K562 (cell line): ENCODE results near the gene IRAK2. TPM values are rescaled to one million over a fixed set of nuclear protein-coding genes. Genes with fewer than 3 reads are reported as not detected.

Experiments used
- CAMTA2 ChIP-seq: fragments of 250-450 bp; sonication (Bioruptor Pico); conservative IDR thresholded peaks from 2 replicates; pipeline ENCODE4 v1.5.1; 2022
- FOXK2 ChIP-seq, 2 experiments: fragments of 450-650 bp; IDR thresholded peaks in 1 of 2; conservative IDR thresholded peaks in 1 of 2; 2 replicates each; pipeline ENCODE4 v1.6.1; 2016; ENCODE audit warnings: low read depth in 2 of 2, mild to moderate bottlenecking in 1 of 2
- HDGF ChIP-seq: fragments of 450-650 bp; IDR thresholded peaks from 2 replicates; pipeline ENCODE4 v1.6.1; 2016
- MBD1 ChIP-seq: fragments of 250-450 bp; sonication (Bioruptor Pico); IDR thresholded peaks from 2 replicates; pipeline ENCODE4 v1.8.0; 2022; ENCODE audit warnings: inconsistent platforms
- RAD51 ChIP-seq: fragments of 450-650 bp; IDR thresholded peaks from 2 replicates; pipeline ENCODE4 v1.7.1; 2016; ENCODE audit warnings: low read depth, mild to moderate bottlenecking, borderline replicate concordance
- SMAD4 ChIP-seq: fragments of 250-450 bp; sonication (Bioruptor Pico); conservative IDR thresholded peaks from 2 replicates; pipeline ENCODE4 v1.8.0; 2021; ENCODE audit warnings: inconsistent platforms, mild to moderate bottlenecking, moderate library complexity
- SMARCA4 ChIP-seq: fragments of 450-650 bp; IDR thresholded peaks from 2 replicates; pipeline ENCODE4 v1.6.1; 2016
- TCF15 ChIP-seq: fragments of 250-450 bp; sonication (Bioruptor Pico); IDR thresholded peaks from 2 replicates; pipeline ENCODE4 v1.8.0; 2022; ENCODE audit warnings: moderate library complexity, mild to moderate bottlenecking, inconsistent platforms
- TCF7L2 ChIP-seq: fragments of 150-350 bp; IDR thresholded peaks from 2 replicates; pipeline ENCODE4 v1.6.1; 2016; ENCODE audit warnings: low read depth, mild to moderate bottlenecking, low read length, moderate library complexity
- TCFL5 ChIP-seq: fragments of 250-450 bp; sonication (Bioruptor Pico); conservative IDR thresholded peaks from 2 replicates; pipeline ENCODE4 v1.6.1; 2021; ENCODE audit warnings: mild to moderate bottlenecking, moderate library complexity, matching md5 sums
- ZBTB33 ChIP-seq: sonication (generic); formaldehyde crosslinking; IDR thresholded peaks from 2 replicates; pipeline ENCODE4 v1.8.1; 2023; ENCODE audit warnings: mild to moderate bottlenecking, missing genetic modification reagents
- ZNF318 ChIP-seq, 2 experiments: fragments of 450-650 bp; IDR thresholded peaks; 2 replicates each; pipeline ENCODE4 v1.6.1; 2016; ENCODE audit warnings: mild to moderate bottlenecking in 2 of 2, borderline replicate concordance in 1 of 2, low read depth in 1 of 2, moderate library complexity in 1 of 2
- ZNF384 ChIP-seq: IDR thresholded peaks from 2 replicates; pipeline ENCODE4 v1.6.1; 2012; ENCODE audit warnings: low read depth, low read length, improper control_type of control experiment
- polyA plus RNA-seq, 8 experiments: library from polyadenylated mRNA; depleted of rRNA in 4 of 8; stranded (reverse) in 5 of 8; unstranded in 3 of 8; fragments of >200 nt; fragmentation: Nextera tagmentation in 2 of 8; fragmentation: Illumina TruSeq in 1 of 8; extraction: Ambion mirVana in 2 of 8; extraction: Trizol in 1 of 8; gene quantifications; 2 replicates each; pipeline versions ENCODE4 v1.2.1 to v1.2.3, GENCODE V29; 2011 to 2014; ENCODE audit warnings: inconsistent platforms in 1 of 8, missing spikeins in 1 of 8
- total RNA-seq, 7 experiments: library from RNA; depleted of rRNA in 6 of 7; stranded (reverse); fragments of >200 nt in 6 of 7; fragmentation: Illumina TruSeq in 2 of 7; extraction: Trizol in 2 of 7; gene quantifications; 2 replicates each; pipeline versions ENCODE4 v1.2.1 to v1.2.3, GENCODE V29; 2011 to 2021; ENCODE audit warnings: low replicate concordance in 1 of 7

IRAK2 gene
- total and polyA plus RNA-seq, 9 of the 15 experiments (the other 6 are each of a cell fraction or from before 2014, with no cell fraction given), result 0.42 to 4.4 (median 2.7) TPM

GRCh38 chr3:10140996-10141546 is 23.6 kb upstream of the IRAK2 start (continued):
- TF ChIP-seq ZNF318 (IDR thresholded peaks at IDR 0.05; ENCODE audit: borderline replicate concordance in 1 of 2, low read depth in 1 of 2), result 0 out of 4 replicates have a peak, but pooled peaks of 1 of the 2 experiments have one; percentile 18
- peak; percentile 64 for TF ChIP-seq ZNF384
- no peak for TF ChIP-seq RAD51
- TF ChIP-seq TCFL5, result no peak
- TF ChIP-seq TCF7L2, result no peak
- TF ChIP-seq TCF15 (CRISPR knock-in tag), result peak; percentile 52; the same call in 1 of the 2 replicates
- TF ChIP-seq HDGF, result peak; percentile 75; the same call in 1 of the 2 replicates
- 0 out of 4 replicates have a peak, but pooled peaks of 1 of the 2 experiments have one; percentile 29 for TF ChIP-seq FOXK2 (conservative IDR thresholded peaks at IDR 0.05 in 1 of 2, IDR thresholded peaks at IDR 0.05 in 1 of 2; ENCODE audit: low read depth in 2 of 2)
- TF ChIP-seq SMARCA4, result 0 out of 2 replicates have a peak, but pooled peaks have one; percentile 23
- TF ChIP-seq ZBTB33 (CRISPR knock-in tag), result peak; percentile 99
- TF ChIP-seq MBD1 (CRISPR knock-in tag), result peak; percentile 96
- TF ChIP-seq SMAD4, result peak; percentile 29
- no peak for TF ChIP-seq CAMTA2 (CRISPR knock-in tag)
